Activated CD8-positive, alpha-beta memory T cell treated with anti-CD3 and anti-CD28 coated beads, Interleukin-2, amount 50 U/mL, for 1 hour (primary cell): Measurements from ENCODE around the gene DHRS2.

ENCODE experiments used
- DNase-seq: peaks from one replicate; pipeline ENCODE4 v3.0.0-alpha.2; 2020; ENCODE audit errors: extremely low read depth

DHRS2 gene

GRCh38 chr14:23694085-23694948, 58.2 kb downstream of the DHRS2 start:
- DNase-seq, result no peak
